Measurements from ENCODE around the gene TAGLN. TPM values are rescaled to one million over a fixed set of nuclear protein-coding genes. Genes with fewer than 3 reads are reported as not detected.

The TAGLN gene
- total RNA-seq: 54.7 and 71.3 TPM in 2 replicates

DNA sequence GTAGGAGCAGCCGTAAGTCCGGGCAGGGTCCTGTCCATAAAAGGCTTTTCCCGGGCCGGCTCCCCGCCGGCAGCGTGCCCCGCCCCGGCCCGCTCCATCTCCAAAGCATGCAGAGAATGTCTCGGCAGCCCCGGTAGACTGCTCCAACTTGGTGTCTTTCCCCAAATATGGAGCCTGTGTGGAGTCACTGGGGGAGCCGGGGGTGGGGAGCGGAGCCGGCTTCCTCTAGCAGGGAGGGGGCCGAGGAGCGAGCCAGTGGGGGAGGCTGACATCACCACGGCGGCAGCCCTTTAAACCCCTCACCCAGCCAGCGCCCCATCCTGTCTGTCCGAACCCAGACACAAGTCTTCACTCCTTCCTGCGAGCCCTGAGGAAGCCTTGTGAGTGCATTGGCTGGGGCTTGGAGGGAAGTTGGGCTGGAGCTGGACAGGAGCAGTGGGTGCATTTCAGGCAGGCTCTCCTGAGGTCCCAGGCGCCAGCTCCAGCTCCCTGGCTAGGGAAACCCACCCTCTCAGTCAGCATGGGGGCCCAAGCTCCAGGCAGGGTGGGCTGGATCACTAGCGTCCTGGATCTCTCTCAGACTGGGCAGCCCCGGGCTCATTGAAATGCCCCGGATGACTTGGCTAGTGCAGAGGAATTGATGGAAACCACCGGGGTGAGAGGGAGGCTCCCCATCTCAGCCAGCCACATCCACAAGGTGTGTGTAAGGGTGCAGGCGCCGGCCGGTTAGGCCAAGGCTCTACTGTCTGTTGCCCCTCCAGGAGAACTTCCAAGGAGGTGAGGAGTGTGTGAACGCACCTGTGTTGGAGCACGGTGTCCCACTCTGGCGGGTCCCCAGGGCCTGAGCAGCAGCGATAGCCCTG is at the start of gene TAGLN:
TSS of gene TAGLN (plus strand) at position 318 of the 863 bp plus-strand sequence. CDS start 3,644 bp downstream, outside the sequence.

DNA sequence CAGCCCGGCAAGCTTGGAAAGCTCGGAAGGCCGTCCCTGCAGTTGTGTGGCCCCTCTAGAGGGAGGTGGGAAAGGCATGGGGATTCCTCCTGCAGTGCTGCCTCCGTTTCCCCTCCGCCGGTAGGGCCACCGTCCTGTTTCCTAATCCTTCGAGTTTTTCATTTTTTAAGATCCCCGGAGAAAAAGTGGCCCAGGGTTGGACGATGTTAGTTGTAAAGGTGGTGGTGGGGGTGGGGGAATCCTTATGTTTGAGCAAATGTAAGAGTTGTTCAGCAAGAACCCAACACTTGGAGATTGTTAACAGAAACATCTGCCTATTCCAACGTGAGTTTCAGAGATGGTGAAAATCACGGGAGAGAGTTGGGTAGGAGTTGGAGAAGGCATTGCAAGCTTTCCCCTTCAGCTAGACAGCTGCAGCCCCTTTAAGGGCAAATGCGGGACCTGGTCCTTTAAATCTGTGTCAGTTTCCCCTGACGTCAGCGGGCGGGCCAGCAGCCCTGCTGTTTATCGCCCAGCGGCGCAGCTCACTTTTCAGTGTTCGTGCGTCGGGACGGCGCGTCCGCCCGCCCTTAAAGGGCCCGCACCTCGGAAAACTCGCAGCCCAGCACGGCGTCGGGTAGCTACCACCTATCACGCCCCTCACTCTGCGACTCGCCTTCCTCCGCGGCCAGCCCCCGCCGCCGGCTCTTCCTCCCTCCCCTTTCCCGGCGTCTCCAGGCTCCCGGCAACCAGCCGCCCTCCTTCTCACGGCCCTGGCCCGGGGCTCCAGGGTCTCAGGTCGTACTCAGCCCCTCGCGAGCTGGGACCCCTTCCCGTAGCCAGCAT is 20.7 kb upstream of the TAGLN start, which contains the start of gene SIDT2:
TSS of gene SIDT2 (plus strand) at position 534 of the 825 bp plus-strand sequence. CDS start 521 bp downstream, outside the sequence.

DNA sequence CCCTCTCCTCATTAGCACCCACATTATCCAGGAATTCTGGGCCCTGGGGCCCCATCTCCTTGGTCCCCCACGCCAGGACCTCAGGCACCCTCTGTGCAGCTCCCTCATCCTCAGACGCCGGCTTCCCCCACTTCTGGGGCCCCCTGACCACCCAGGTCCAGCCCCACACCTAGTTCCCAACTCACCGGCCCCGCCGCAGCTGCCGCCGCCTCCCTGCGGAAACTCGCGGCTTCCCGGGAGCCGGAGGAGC is 32.6 kb downstream of the TAGLN start, which contains the start of gene PCSK7:
TSS of gene PCSK7 (minus strand) at position 232 of the 250 bp plus-strand sequence. CDS start 2,229 bp downstream, outside the sequence.

DNA sequence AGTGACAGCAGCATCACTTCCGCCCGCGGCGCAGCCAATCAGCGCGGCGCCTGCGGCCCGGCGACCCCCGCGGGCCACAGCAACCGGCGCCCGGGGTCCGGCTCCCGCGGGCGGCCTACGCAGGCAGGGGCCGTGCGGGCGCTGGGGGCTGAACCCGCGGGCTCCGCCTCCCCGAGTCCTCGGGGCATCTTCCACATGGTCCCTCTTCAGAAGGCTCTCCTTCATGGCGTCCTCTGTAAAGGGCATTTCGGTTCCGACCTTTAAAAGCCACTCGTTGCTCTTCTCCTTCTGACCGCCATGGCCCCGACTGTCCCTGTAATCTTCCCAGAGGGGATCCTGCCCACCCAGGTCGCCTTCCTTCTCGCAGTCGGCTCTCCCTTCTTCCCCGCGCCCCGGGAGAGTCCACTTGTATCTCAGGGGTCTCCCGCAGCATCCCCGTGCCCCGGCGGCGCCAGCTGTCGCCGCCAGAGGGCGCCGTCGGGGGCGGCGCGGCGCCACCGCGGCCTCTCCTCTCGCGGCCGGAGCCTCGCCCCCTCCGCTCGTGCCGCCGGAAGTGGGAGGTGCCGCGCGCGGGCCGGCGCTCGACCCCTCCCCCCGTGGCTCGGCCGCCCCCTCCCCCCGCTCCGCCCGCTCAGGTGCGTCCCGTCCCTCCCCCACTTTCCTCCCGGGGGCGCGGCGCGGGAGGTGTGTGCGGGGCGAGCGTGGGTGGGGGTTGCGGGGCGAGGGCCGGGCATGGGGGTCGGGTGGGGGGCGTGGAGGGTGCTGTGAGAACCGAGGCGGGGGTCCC is 33.1 kb downstream of the TAGLN start, which contains the start of gene RNF214:
TSS of gene RNF214 (plus strand) at position 580 of the 787 bp plus-strand sequence. CDS start 1,602 bp downstream, outside the sequence.

Other genes with a start within 250 kb of the TAGLN start
- gene SIK3, start 100.9 kb upstream of the TAGLN start, total RNA-seq: 6.0 and 18.0 TPM in 2 replicates
- 144 and 156 TPM in 2 replicates for gene PAFAH1B2, start 55.1 kb upstream of the TAGLN start, total RNA-seq
- 7.1 and 16.2 TPM in 2 replicates for gene SIDT2, start 20.6 kb upstream of the TAGLN start, total RNA-seq
- gene PCSK7, start 32.7 kb downstream of the TAGLN start, total RNA-seq: 38.4 and 62.1 TPM in 2 replicates
- gene RNF214, start 33.3 kb downstream of the TAGLN start, total RNA-seq: 5.7 and 10.5 TPM in 2 replicates
- 1.3 and 3.3 TPM in 2 replicates for gene BACE1-AS, start 92.0 kb downstream of the TAGLN start, total RNA-seq
- 5.2 and 13.0 TPM in 2 replicates for gene BACE1, start 116.9 kb downstream of the TAGLN start, total RNA-seq
- gene CEP164, start 128.5 kb downstream of the TAGLN start, total RNA-seq: 20.1 and 26.1 TPM in 2 replicates